HepG2 (cell line): ENCODE measurements around the gene PLIN5. TPM values are rescaled to one million over a fixed set of nuclear protein-coding genes. Genes with fewer than 3 reads are reported as not detected.

Experiments
- ATAC-seq: fragments of 200-7000 bp; cut with Tn5 transposase; 3 replicates; pipeline ENCODE4 v1.9.1; 2020; ENCODE audit warnings: mild to moderate bottlenecking, moderate library complexity
- BruUV-seq: library from RNA; stranded (reverse); fragments of 400-500 nt; replicated peaks from 2 replicates; lab custom pipeline; 2021; lab: Mats Ljungman, UMichigan
- CTCF ChIA-PET: fragments of 300-600 bp; formaldehyde crosslinking; extraction: SDS; loops from one replicate; lab custom pipeline; 2021; ENCODE audit warnings: low total read pairs, inconsistent platforms, low intra/inter-chr PET ratio; lab: Yijun Ruan, JAX
- POLR2A ChIA-PET: fragments of 350-600 bp; sonication (Branson Sonifier 250); formaldehyde crosslinking; loops from one replicate; lab custom pipeline; 2020; ENCODE audit warnings: antibody characterized with exemption, inconsistent platforms; lab: Yijun Ruan, JAX
- DNase-seq: peaks from one replicate; pipeline ENCODE4 v3.0.0-alpha.2; 2015; ENCODE audit warnings: low spot score
- FAIRE-seq: peaks from 3 replicates; lab custom pipeline; 2011; peaks lifted over from hg19 to GRCh38; lab: Jason Lieb, UNC
- H2AFZ ChIP-seq: one replicate; pipeline ENCODE4 v1.6.1; 2011; ENCODE audit warnings: low read length, inconsistent platforms
- H3K27ac ChIP-seq: fragments of 300-600 bp; 3 replicates; pipeline ENCODE4 v1.8.0; 2011; ENCODE audit warnings: mixed run types, mild to moderate bottlenecking, mixed read lengths, low read length, inconsistent platforms; ENCODE audit not compliant: insufficient read depth; ENCODE audit errors: extremely low read length
- H3K27me3 ChIP-seq, 2 experiments: fragments of 200-600 bp in 1 of 2; 2 replicates in 1 of 2; 3 replicates in 1 of 2; pipeline versions ENCODE4 v1.6.0 to v1.8.0; 2011; ENCODE audit warnings: low read length in 2 of 2, mild to moderate bottlenecking in 2 of 2, moderate library complexity in 2 of 2, inconsistent platforms in 1 of 2; ENCODE audit not compliant: insufficient read depth in 2 of 2, control insufficient read depth in 1 of 2
- H3K36me3 ChIP-seq, 2 experiments: fragments of 200-600 bp in 1 of 2; replicated peaks in 1 of 2; 2 replicates in 1 of 2; 3 replicates in 1 of 2; pipeline versions ENCODE4 v1.5.1 to v1.8.0; 2011; ENCODE audit warnings: low read length in 2 of 2, inconsistent platforms in 1 of 2; ENCODE audit not compliant: insufficient read depth in 2 of 2, control insufficient read depth in 1 of 2
- H3K4me1 ChIP-seq: 2 replicates; pipeline ENCODE4 v1.5.1; 2012; ENCODE audit warnings: low read length, inconsistent platforms; ENCODE audit not compliant: insufficient read depth
- H3K4me2 ChIP-seq: 2 replicates; pipeline ENCODE4 v1.6.0; 2011; ENCODE audit warnings: low read depth, low read length, inconsistent platforms
- H3K4me3 ChIP-seq, 3 experiments: fragments of 200-600 bp in 1 of 3; sonication (generic), shearing (Covaris generic) in 1 of 3; replicated peaks in 1 of 3; 2 replicates each; pipeline ENCODE4 v1.5.1; 2011 to 2016; ENCODE audit warnings: low read length in 3 of 3, inconsistent platforms in 2 of 3, low read depth in 2 of 3, mild to moderate bottlenecking in 2 of 3, control low read depth in 1 of 3, mixed read lengths in 1 of 3; ENCODE audit not compliant: insufficient read depth in 1 of 3
- H3K79me2 ChIP-seq: one replicate; pipeline ENCODE4 v1.6.1; 2011; ENCODE audit warnings: low read length, inconsistent platforms; ENCODE audit not compliant: insufficient read depth
- H3K9ac ChIP-seq: 2 replicates; pipeline ENCODE4 v1.6.0; 2011; ENCODE audit warnings: mild to moderate bottlenecking, low read depth, low read length, inconsistent platforms; ENCODE audit not compliant: insufficient read depth
- H3K9me3 ChIP-seq: 2 replicates; pipeline ENCODE4 v1.5.1; 2012; ENCODE audit warnings: mild to moderate bottlenecking, low read length
- H4K20me1 ChIP-seq: 2 replicates; pipeline ENCODE4 v1.6.0; 2011; ENCODE audit warnings: inconsistent platforms, mild to moderate bottlenecking, low read length, moderate library complexity; ENCODE audit not compliant: insufficient read depth
- BRD4 ChIP-seq: sonication (generic); formaldehyde crosslinking; IDR thresholded peaks from 2 replicates; pipeline ENCODE4 v1.4.0; 2020; ENCODE audit warnings: missing genetic modification reagents
- HDAC2 ChIP-seq: sonication (generic); formaldehyde crosslinking; IDR thresholded peaks from 2 replicates; pipeline ENCODE4 v1.4.0; 2020; ENCODE audit warnings: missing genetic modification reagents
- HNRNPLL ChIP-seq: fragments of 200-400 bp; formaldehyde crosslinking; IDR thresholded peaks from 2 replicates; pipeline ENCODE4 v1.6.1; 2017; ENCODE audit warnings: mild to moderate bottlenecking, low read depth, low read length; ENCODE audit not compliant: poor library complexity, severe bottlenecking
- MTA1 ChIP-seq: sonication (generic); formaldehyde crosslinking; IDR thresholded peaks from 2 replicates; pipeline ENCODE4 v1.4.0; 2020; ENCODE audit warnings: missing genetic modification reagents, mild to moderate bottlenecking, borderline replicate concordance
- SALL2 ChIP-seq: sonication (generic); formaldehyde crosslinking; IDR thresholded peaks from 2 replicates; pipeline ENCODE4 v1.8.1; 2023; ENCODE audit warnings: mild to moderate bottlenecking, missing genetic modification reagents, inconsistent platforms
- SOX6 ChIP-seq, 2 experiments: fragments of 450-650 bp in 1 of 2; sonication (generic) in 1 of 2; formaldehyde crosslinking in 1 of 2; IDR thresholded peaks; 2 replicates each; pipeline versions ENCODE4 v1.4.0 to v1.6.1; 2017 to 2020; ENCODE audit warnings: antibody characterized with exemption in 1 of 2, mild to moderate bottlenecking in 1 of 2, missing genetic modification reagents in 1 of 2
- SP4 ChIP-seq: sonication (generic); formaldehyde crosslinking; IDR thresholded peaks from 2 replicates; pipeline ENCODE4 v1.8.1; 2023; ENCODE audit warnings: mild to moderate bottlenecking, missing genetic modification reagents
- TOPORS ChIP-seq: sonication (generic); formaldehyde crosslinking; IDR thresholded peaks from 2 replicates; pipeline ENCODE4 v1.8.0; 2023; ENCODE audit warnings: mild to moderate bottlenecking, missing genetic modification reagents
- ZEB1 ChIP-seq: IDR thresholded peaks from 2 replicates; pipeline ENCODE4 v1.6.1; 2012; ENCODE audit warnings: mild to moderate bottlenecking, low read depth, inconsistent platforms; ENCODE audit not compliant: insufficient replicate concordance
- ZNF121 ChIP-seq: sonication (generic); formaldehyde crosslinking; IDR thresholded peaks from 2 replicates; pipeline ENCODE4 v1.5.0; 2020; ENCODE audit warnings: mild to moderate bottlenecking, missing genetic modification reagents
- ZNF225 ChIP-seq: sonication (generic); formaldehyde crosslinking; IDR thresholded peaks from 2 replicates; pipeline ENCODE4 v1.4.0; 2020; ENCODE audit warnings: mild to moderate bottlenecking, missing genetic modification reagents
- ZNF264 ChIP-seq: sonication (generic); formaldehyde crosslinking; IDR thresholded peaks from 2 replicates; pipeline ENCODE4 v1.4.0; 2020; ENCODE audit warnings: missing genetic modification reagents
- ZNF772 ChIP-seq: sonication (generic); formaldehyde crosslinking; IDR thresholded peaks from 2 replicates; pipeline ENCODE4 v1.5.0; 2020; ENCODE audit warnings: mild to moderate bottlenecking, missing genetic modification reagents
- WGBS: methylation state at CpG from one replicate; pipeline ENCODE4 v1.1.6; 2017; ENCODE audit warnings: low lambda C conversion rate; 5-methylcytosine and 5-hydroxymethylcytosine counted together
- in situ Hi-C: cut with HindIII; loops from 2 replicates; pipeline ENCODE4 v1.10.0; 2017; ENCODE audit warnings: low pct_unique_long_range_greater_than_20kb; ENCODE audit not compliant: extremely low pct_ligation_motif_present
- intact Hi-C: fragments of 100-400 bp; cut with micrococcal nuclease; formaldehyde crosslinking; loops from one replicate; pipeline ENCODE4 v1.10.0; 2022; ENCODE audit not compliant: unreplicated experiment
- polyA plus RNA-seq, 8 experiments: library from polyadenylated mRNA; depleted of rRNA in 3 of 8; stranded (reverse) in 7 of 8; unstranded in 1 of 8; fragments of >200 nt; fragmentation: Illumina TruSeq in 4 of 8; extraction: Trizol in 4 of 8; gene quantifications; 2 replicates each; pipeline versions ENCODE4 v1.2.1 to v1.2.3, GENCODE V29; 2011 to 2016; ENCODE audit warnings: low read depth in 4 of 8, missing spikeins in 1 of 8, mixed read lengths in 1 of 8; ENCODE audit not compliant: insufficient read depth in 1 of 8
- total RNA-seq, 5 experiments: library from RNA; depleted of rRNA; stranded (reverse); fragments of >200 nt; fragmentation: Illumina TruSeq; extraction: Trizol; gene quantifications; 2 replicates each; pipeline ENCODE4 v1.2.3, GENCODE V29; 2016; ENCODE audit warnings: low read depth in 1 of 5
- TF ChIP-seq, protein P1 (sequence below): sonication (generic); formaldehyde crosslinking; IDR thresholded peaks from 2 replicates; pipeline ENCODE4 v1.5.0; 2020; ENCODE audit warnings: mild to moderate bottlenecking, low read depth, missing genetic modification reagents, borderline replicate concordance
- TF ChIP-seq, protein P2 (sequence below): sonication (generic); formaldehyde crosslinking; IDR thresholded peaks from 2 replicates; pipeline ENCODE4 v1.5.0; 2020; ENCODE audit warnings: missing genetic modification reagents
- TF ChIP-seq, protein P3 (sequence below): sonication (generic); formaldehyde crosslinking; IDR thresholded peaks from 2 replicates; pipeline ENCODE4 v1.4.0; 2020; ENCODE audit warnings: missing genetic modification reagents
- TF ChIP-seq, protein P4 (sequence below): IDR thresholded peaks from 2 replicates; pipeline ENCODE4 v1.6.1; 2016; ENCODE audit warnings: missing biosample characterization, missing genetic modification reagents, low read depth

PLIN5 gene
- total and polyA plus RNA-seq, 2 of the 13 experiments (the other 11 are each of a cell fraction or from before 2014, with no cell fraction given): 1.8 to 4.8 TPM

DNA sequence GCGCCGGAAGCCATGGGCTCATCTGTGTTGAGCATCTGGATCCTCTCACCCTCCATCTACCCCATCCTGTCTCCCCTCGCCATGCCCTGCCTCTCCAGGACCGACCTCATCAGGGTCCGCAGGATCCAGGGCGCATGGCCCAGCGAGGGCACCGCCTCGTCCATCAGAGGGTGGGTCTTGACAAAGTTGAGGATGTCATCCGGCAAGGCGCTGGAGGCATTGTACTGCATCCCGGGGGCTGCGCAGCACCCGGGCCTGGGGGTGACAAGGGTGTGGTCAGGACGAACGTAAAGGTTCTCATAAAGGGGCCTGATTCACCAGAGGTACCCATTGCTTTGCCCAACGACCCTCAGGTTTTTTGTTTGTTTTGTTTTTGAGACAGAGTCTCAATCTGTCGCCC lies 15.0 kb upstream of the PLIN5 start:
- FAIRE-seq: no peak
- ATAC-seq: no peak
- H3K9ac ChIP-seq: no peak overlapping the region
- no peak overlapping the region for H2AFZ ChIP-seq
- peaks cover 41 to 63% of the 10 kb centered on the region in 2 experiments for H3K36me3 ChIP-seq
- ChIA-PET POLR2A (interaction anchor here (0.6 kb wide), 1 partner anchor 15 kb away, joined by 4 read pairs; no protein-coding TSS in a partner anchor), CTCF (no interaction called here)
- no peak overlapping the region for H3K4me3 ChIP-seq
- H3K9me3 ChIP-seq: no peaks in the 10 kb centered on the region
- H3K27me3 ChIP-seq: no peaks in the 10 kb centered on the region
- no peak for DNase-seq
- H3K4me2 ChIP-seq: no peak overlapping the region
- in situ Hi-C loops (no loop called here), intact Hi-C loops (no loop called here)
- H3K27ac ChIP-seq: no peak overlapping the region
- BruUV-seq: no TSS peak
- 98% methylated on average over 18 of the region's 18 CpGs for WGBS
- H3K79me2 ChIP-seq: no peaks in the 10 kb centered on the region
- no peaks in the 10 kb centered on the region for H3K4me1 ChIP-seq
- TF ChIP-seq ZNF121 (CRISPR knock-in tag) (no peak), HNRNPLL (no peak), ZNF225 (CRISPR knock-in tag) (no peak), SALL2 (CRISPR knock-in tag) (no peak), MTA1 (no peak), BRD4 (CRISPR knock-in tag) (no peak)
- TF ChIP-seq, protein P1, sequence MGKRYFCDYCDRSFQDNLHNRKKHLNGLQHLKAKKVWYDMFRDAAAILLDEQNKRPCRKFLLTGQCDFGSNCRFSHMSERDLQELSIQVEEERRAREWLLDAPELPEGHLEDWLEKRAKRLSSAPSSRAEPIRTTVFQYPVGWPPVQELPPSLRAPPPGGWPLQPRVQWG (CRISPR knock-in tag): no peak
- TF ChIP-seq, protein P2, sequence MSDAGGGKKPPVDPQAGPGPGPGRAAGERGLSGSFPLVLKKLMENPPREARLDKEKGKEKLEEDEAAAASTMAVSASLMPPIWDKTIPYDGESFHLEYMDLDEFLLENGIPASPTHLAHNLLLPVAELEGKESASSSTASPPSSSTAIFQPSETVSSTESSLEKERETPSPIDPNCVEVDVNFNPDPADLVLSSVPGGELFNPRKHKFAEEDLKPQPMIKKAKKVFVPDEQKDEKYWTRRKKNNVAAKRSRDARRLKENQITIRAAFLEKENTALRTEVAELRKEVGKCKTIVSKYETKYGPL (CRISPR knock-in tag): no peak
- no peaks in the 10 kb centered on the region for H4K20me1 ChIP-seq

DNA sequence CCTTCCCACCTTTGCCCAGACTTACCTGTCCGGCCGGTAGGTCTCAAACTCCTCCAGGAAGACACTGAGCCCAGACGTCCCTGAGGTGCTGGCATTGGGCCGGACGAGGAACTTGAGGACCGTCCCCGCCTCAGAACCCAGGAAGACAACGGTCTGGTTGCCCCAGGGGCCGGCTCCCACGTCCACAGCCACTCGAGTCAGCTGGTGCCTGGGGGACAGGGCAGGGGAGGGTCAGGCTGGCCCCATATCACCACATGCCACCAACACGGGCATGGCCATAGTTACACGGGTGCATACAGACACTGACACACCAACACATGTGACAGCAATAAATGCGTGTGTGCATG lies 13.2 kb upstream of the PLIN5 start:
- in situ Hi-C loops: no loop called here
- H3K79me2 ChIP-seq: no peaks in the 10 kb centered on the region
- ChIA-PET POLR2A (no interaction called here), CTCF (no interaction called here)
- BruUV-seq: no TSS peak
- H4K20me1 ChIP-seq: no peaks in the 10 kb centered on the region
- peaks cover 31 to 47% of the 10 kb centered on the region in 2 experiments; a peak in 4 of 5 replicates for H3K36me3 ChIP-seq
- H3K9me3 ChIP-seq: no peaks in the 10 kb centered on the region
- no peak overlapping the region for H3K4me2 ChIP-seq
- no peak overlapping the region for H3K9ac ChIP-seq
- DNase-seq (no peak), ATAC-seq (no peak), FAIRE-seq (no peak)
- no peak overlapping the region for H3K27ac ChIP-seq
- no peak overlapping the region for H3K4me3 ChIP-seq
- 100% methylated on average over 5 of the region's 14 CpGs for WGBS
- H2AFZ ChIP-seq: no peak overlapping the region
- H3K27me3 ChIP-seq: no peaks in the 10 kb centered on the region
- intact Hi-C loops: no loop called here
- H3K4me1 ChIP-seq: no peaks in the 10 kb centered on the region
- TF ChIP-seq TOPORS (no peak), ZEB1 (no peak), SP4 (CRISPR knock-in tag) (no peak), ZNF772 (CRISPR knock-in tag) (no peak), SOX6 (IDR thresholded peaks at IDR 0.05) (no peak), SOX6 (CRISPR knock-in tag; IDR thresholded peaks at IDR 0.05) (no peak), HDAC2 (CRISPR knock-in tag) (no peak), ZNF264 (CRISPR knock-in tag) (no peak)
- TF ChIP-seq, protein P3, sequence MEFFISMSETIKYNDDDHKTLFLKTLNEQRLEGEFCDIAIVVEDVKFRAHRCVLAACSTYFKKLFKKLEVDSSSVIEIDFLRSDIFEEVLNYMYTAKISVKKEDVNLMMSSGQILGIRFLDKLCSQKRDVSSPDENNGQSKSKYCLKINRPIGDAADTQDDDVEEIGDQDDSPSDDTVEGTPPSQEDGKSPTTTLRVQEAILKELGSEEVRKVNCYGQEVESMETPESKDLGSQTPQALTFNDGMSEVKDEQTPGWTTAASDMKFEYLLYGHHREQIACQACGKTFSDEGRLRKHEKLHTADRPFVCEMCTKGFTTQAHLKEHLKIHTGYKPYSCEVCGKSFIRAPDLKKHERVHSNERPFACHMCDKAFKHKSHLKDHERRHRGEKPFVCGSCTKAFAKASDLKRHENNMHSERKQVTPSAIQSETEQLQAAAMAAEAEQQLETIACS: no peak
- TF ChIP-seq, protein P4, sequence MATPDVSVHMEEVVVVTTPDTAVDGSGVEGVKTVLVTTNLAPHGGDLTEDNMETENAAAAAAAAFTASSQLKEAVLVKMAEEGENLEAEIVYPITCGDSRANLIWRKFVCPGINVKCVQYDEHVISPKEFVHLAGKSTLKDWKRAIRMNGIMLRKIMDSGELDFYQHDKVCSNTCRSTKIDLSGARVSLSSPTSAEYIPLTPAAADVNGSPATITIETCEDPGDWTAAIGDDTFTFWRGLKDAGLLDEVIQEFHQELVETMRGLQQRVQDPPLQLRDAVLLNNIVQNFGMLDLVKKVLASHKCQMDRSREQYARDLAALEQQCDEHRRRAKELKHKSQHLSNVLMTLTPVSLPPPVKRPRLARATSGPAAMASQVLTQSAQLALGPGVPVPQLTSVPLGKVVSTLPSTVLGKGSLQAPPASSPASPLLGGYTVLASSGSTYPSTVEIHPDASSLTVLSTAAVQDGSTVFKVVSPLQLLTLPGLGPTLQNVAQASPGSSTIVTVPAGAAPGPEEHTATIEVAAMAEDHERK (CRISPR knock-in tag): no peak
